H9 (cell line): Measurements from ENCODE around the gene WDR82. TPM values are rescaled to one million over a fixed set of nuclear protein-coding genes. Genes with fewer than 3 reads are reported as not detected.

ENCODE experiments used
- DNase-seq: peaks from one replicate; pipeline ENCODE4 v3.0.0-alpha.2; 2017
- H2AFZ ChIP-seq: one replicate; pipeline ENCODE4 v1.6.1; 2013; ENCODE audit warnings: mild to moderate bottlenecking, low read length, control low read depth, moderate library complexity
- H2AK5ac ChIP-seq: 2 replicates; pipeline ENCODE4 v1.6.1; 2013; ENCODE audit warnings: low read length, control low read depth, mixed read lengths; ENCODE audit not compliant: insufficient read length
- H2BK120ac ChIP-seq: one replicate; pipeline ENCODE4 v1.6.1; 2013; ENCODE audit warnings: low read depth, mild to moderate bottlenecking, low read length, control low read depth, inconsistent platforms; ENCODE audit not compliant: poor library complexity, severe bottlenecking
- H2BK12ac ChIP-seq: 2 replicates; pipeline ENCODE4 v1.6.1; 2013; ENCODE audit warnings: low read length, control low read depth, mixed read lengths, low read depth; ENCODE audit not compliant: insufficient read length
- H2BK15ac ChIP-seq: 2 replicates; pipeline ENCODE4 v1.6.1; 2013; ENCODE audit warnings: low read depth, low read length, control low read depth
- H2BK20ac ChIP-seq: one replicate; pipeline ENCODE4 v1.6.1; 2013; ENCODE audit warnings: low read depth, mild to moderate bottlenecking, low read length, control low read depth, inconsistent platforms; ENCODE audit not compliant: poor library complexity, severe bottlenecking
- H2BK5ac ChIP-seq: 2 replicates; pipeline ENCODE4 v1.6.1; 2013; ENCODE audit warnings: low read length, control low read depth, mixed read lengths; ENCODE audit not compliant: insufficient read length
- H3K14ac ChIP-seq: 2 replicates; pipeline ENCODE4 v1.6.1; 2013; ENCODE audit warnings: low read length, control low read depth; ENCODE audit not compliant: insufficient read depth
- H3K18ac ChIP-seq: 2 replicates; pipeline ENCODE4 v1.6.1; 2013; ENCODE audit warnings: low read depth, mild to moderate bottlenecking, mixed read lengths, low read length, control low read depth; ENCODE audit not compliant: insufficient read length
- H3K23ac ChIP-seq: 2 replicates; pipeline ENCODE4 v1.6.1; 2013; ENCODE audit warnings: low read length, control low read depth, mixed read lengths, low read depth; ENCODE audit not compliant: insufficient read length
- H3K23me2 ChIP-seq: 2 replicates; pipeline ENCODE4 v1.6.1; 2013; ENCODE audit warnings: low read depth, mild to moderate bottlenecking, mixed read lengths, low read length, control low read depth; ENCODE audit not compliant: insufficient read length, poor library complexity, severe bottlenecking
- H3K27ac ChIP-seq: 2 replicates; pipeline ENCODE4 v1.5.1; 2013; ENCODE audit warnings: low read length, control low read depth, mixed read lengths, low read depth; ENCODE audit not compliant: insufficient read length
- H3K27me3 ChIP-seq: 2 replicates; pipeline ENCODE4 v1.6.1; 2013; ENCODE audit warnings: low read length, control low read depth, inconsistent platforms; ENCODE audit not compliant: insufficient read depth
- H3K4ac ChIP-seq: 2 replicates; pipeline ENCODE4 v1.6.1; 2013; ENCODE audit warnings: low read depth, mild to moderate bottlenecking, control low read depth, inconsistent platforms, low read length, moderate library complexity
- H3K4me1 ChIP-seq: 2 replicates; pipeline ENCODE4 v1.6.1; 2013; ENCODE audit warnings: low read length, control low read depth, inconsistent platforms; ENCODE audit not compliant: insufficient read depth
- H3K4me2 ChIP-seq: 2 replicates; pipeline ENCODE4 v1.6.1; 2013; ENCODE audit warnings: low read length, control low read depth, mixed read lengths; ENCODE audit not compliant: insufficient read length, insufficient read depth
- H3K56ac ChIP-seq: 2 replicates; pipeline ENCODE4 v1.6.1; 2013; ENCODE audit warnings: low read depth, mild to moderate bottlenecking, mixed read lengths, low read length, control low read depth; ENCODE audit not compliant: insufficient read length
- H3K79me1 ChIP-seq: 2 replicates; pipeline ENCODE4 v1.6.1; 2013; ENCODE audit warnings: low read depth, mild to moderate bottlenecking, moderate library complexity, low read length, control low read depth, inconsistent platforms; ENCODE audit not compliant: insufficient read depth, poor library complexity, severe bottlenecking
- H3K79me2 ChIP-seq: 2 replicates; pipeline ENCODE4 v1.6.1; 2013; ENCODE audit warnings: low read length, control low read depth, inconsistent platforms; ENCODE audit not compliant: insufficient read depth
- H3K9ac ChIP-seq: 2 replicates; pipeline ENCODE4 v1.6.1; 2013; ENCODE audit warnings: low read length, control low read depth, mixed read lengths; ENCODE audit not compliant: insufficient read length; ENCODE audit errors: extremely low read depth
- H3K9me3 ChIP-seq: one replicate; pipeline ENCODE4 v1.6.1; 2013; ENCODE audit warnings: low read depth, low read length, inconsistent platforms; ENCODE audit not compliant: control insufficient read depth
- H3T11ph ChIP-seq: one replicate; pipeline ENCODE4 v1.6.1; 2013; ENCODE audit warnings: mild to moderate bottlenecking, low read length, control low read depth, inconsistent platforms
- H4K20me1 ChIP-seq: one replicate; pipeline ENCODE4 v1.6.1; 2013; ENCODE audit not compliant: control insufficient read depth, insufficient read length, insufficient read depth
- H4K5ac ChIP-seq: 2 replicates; pipeline ENCODE4 v1.6.1; 2013; ENCODE audit warnings: low read depth, mild to moderate bottlenecking, mixed read lengths, low read length, control low read depth; ENCODE audit not compliant: insufficient read length
- H4K8ac ChIP-seq: replicated peaks from 2 replicates; pipeline ENCODE4 v1.6.1; 2013; ENCODE audit warnings: low read length, control low read depth, mixed read lengths, low read depth; ENCODE audit not compliant: insufficient read length
- H4K91ac ChIP-seq: 2 replicates; pipeline ENCODE4 v1.6.1; 2013; ENCODE audit warnings: low read depth, mild to moderate bottlenecking, moderate library complexity, mixed read lengths, low read length, control low read depth; ENCODE audit not compliant: insufficient read length
- H3K27ac Mint-ChIP-seq, 3 experiments: 2 replicates in 2 of 3; 3 replicates in 1 of 3; pipeline ENCODE4 v1.8.0; 2020 to 2021; ENCODE audit warnings: mixed read lengths in 3 of 3, mild to moderate bottlenecking in 1 of 3, moderate library complexity in 1 of 3
- H3K27me3 Mint-ChIP-seq: 2 replicates; pipeline ENCODE4 v1.8.0; 2021; ENCODE audit warnings: low read depth, mild to moderate bottlenecking, moderate library complexity, mixed read lengths
- H3K36me3 Mint-ChIP-seq, 3 experiments: 2 replicates in 2 of 3; 3 replicates in 1 of 3; pipeline ENCODE4 v1.8.0; 2020 to 2021; ENCODE audit warnings: low read depth in 3 of 3, mixed read lengths in 3 of 3; ENCODE audit not compliant: insufficient read depth in 1 of 3
- H3K4me1 Mint-ChIP-seq, 2 experiments: 2 replicates each; pipeline ENCODE4 v1.8.0; 2020; ENCODE audit warnings: mixed read lengths in 2 of 2
- H3K4me3 Mint-ChIP-seq, 2 experiments: 2 replicates in 1 of 2; 3 replicates in 1 of 2; pipeline ENCODE4 v1.8.0; 2020 to 2021; ENCODE audit warnings: mild to moderate bottlenecking in 2 of 2, mixed read lengths in 2 of 2, moderate library complexity in 1 of 2
- H3K9me3 Mint-ChIP-seq, 2 experiments: 2 replicates in 1 of 2; 3 replicates in 1 of 2; pipeline ENCODE4 v1.8.0; 2020; ENCODE audit warnings: mild to moderate bottlenecking in 2 of 2, mixed read lengths in 2 of 2, moderate library complexity in 1 of 2
- CTCF ChIP-seq: fragments of 200-600 bp; sonication (generic); conservative IDR thresholded peaks from 3 replicates; pipeline ENCODE4 v1.8.0; 2021; ENCODE audit warnings: antibody characterized with exemption, mild to moderate bottlenecking
- WGBS: extraction: QIAGEN DNeasy Blood & Tissue Kit; methylation state at CpG from one replicate; pipeline ENCODE4 v1.1.7; 2013; ENCODE audit warnings: missing lambda C conversion rate, low lambda C conversion rate, mixed read lengths; ENCODE audit not compliant: insufficient read length; ENCODE audit errors: extremely low coverage; 5-methylcytosine and 5-hydroxymethylcytosine counted together
- total RNA-seq: library from RNA; stranded (reverse); gene quantifications from 2 replicates; pipeline ENCODE4 v1.2.1, GENCODE V29; 2021

Gene WDR82
- total RNA-seq, 1 experiment from 2014 or later, result 83.1 TPM

DNA sequence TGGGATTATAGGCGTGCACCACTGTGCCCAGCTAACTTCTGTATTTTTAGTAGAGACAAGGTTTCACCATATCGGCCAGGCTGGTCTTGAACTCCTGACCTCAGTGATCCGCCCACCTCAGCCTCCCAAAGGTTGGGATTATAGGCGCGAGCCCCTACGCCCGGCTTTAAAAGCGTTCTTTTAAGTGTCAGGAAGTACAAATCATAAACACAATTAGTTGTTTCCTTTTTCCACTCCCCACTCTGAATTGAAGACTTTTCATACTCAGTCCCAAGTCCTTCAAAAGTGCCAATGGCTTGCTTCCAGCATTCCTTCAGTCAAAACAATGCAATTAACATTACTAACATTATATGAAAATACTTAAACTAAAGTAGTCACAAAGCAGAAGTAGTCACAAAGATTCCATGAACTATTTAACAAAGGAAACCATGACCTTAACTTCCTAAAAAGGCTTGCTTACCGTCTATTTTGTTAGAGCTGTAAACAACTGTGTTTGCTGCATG lies 8.1 kb downstream of the WDR82 start:
- Histone ChIP-seq H2BK120ac (no peak overlapping the region), H3K4ac (no peak overlapping the region), H4K8ac (no peak overlapping the region), H3K9ac (no peak overlapping the region), H2BK20ac (no peak overlapping the region), H2AFZ (no peak overlapping the region), H4K20me1 (no peaks in the 10 kb centered on the region), H3K14ac (no peak overlapping the region), H4K91ac (no peak overlapping the region), H3K56ac (no peak overlapping the region), H3K27ac (no peak overlapping the region), H2AK5ac (no peak overlapping the region), H3K18ac (no peak overlapping the region), H2BK12ac (no peak overlapping the region), H2BK5ac (no peak overlapping the region), H3K23ac (no peak overlapping the region), H3K79me1 (peaks cover 7% of the 10 kb centered on the region), H3K79me2 (peaks cover 40% of the 10 kb centered on the region; the same call in 1 of the 2 replicates), H2BK15ac (no peak overlapping the region), H3K4me1 (no peaks in the 10 kb centered on the region), H3K9me3 (no peaks in the 10 kb centered on the region), H3T11ph (no peak overlapping the region), H3K27me3 (no peaks in the 10 kb centered on the region), H4K5ac (no peak overlapping the region), H3K23me2 (no peaks in the 10 kb centered on the region), H3K4me2 (no peak overlapping the region)
- no CpG with 5 or more reads among the region's 9 CpGs for WGBS
- Mint-ChIP-seq H3K4me3 (no peak overlapping the region), H3K27ac (no peak overlapping the region), H3K4me1 (peaks cover 5 to 7% of the 10 kb centered on the region in 2 experiments), H3K9me3 (no peaks in the 10 kb centered on the region), H3K27me3 (no peaks in the 10 kb centered on the region), H3K36me3 (peaks cover 39 to 83% (median 75%) of the 10 kb centered on the region in 3 experiments; a peak in 6 of 7 replicates)
- no peak for DNase-seq
- no peak for TF ChIP-seq CTCF
